GM18858 (cell line): ENCODE data around the gene KCTD16.
A peak's percentile ranks its signal among the peaks of the same experiment; 100 is the strongest.

Experiments used
- ATAC-seq: cut with Tn5 transposase; IDR thresholded peaks from one replicate; pipeline ENCODE4 v1.9.1; 2021; ENCODE audit not compliant: unreplicated experiment

KCTD16 gene

DNA sequence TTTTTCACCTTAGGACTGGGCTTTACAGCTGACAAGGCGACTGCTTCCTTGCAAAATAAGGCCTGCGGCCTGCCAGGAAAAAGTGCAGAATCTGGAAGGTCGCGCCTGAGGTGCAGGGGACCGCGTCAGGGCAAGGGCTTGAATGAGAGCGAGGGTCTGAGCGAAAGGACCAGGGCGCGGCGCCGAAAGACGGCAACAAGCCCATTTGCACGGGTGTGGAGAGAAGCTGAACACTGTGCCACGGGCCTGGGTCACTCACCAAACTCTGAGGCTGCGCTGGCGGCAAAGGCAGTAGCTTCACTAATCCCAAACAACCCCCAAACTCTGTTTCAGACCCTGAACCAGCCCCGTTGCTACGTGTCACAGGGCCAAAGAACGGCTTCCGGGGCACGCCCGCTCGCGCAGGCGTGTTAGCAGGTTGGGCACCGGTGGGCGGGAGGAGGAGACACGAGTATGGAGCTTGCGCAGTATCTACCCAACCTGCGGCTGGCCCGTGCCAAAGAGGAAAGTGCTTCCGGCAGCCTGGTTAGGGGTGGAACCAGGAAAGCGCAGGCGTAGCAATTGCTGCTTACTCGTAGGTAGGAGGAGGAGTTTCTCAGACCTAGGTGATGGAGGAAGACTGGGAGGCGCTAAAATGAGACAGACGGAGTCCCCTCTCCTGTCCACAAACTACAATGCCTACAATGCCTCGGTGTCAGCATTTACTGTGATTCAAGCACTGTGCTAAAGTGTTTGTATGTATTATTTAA is at the start of gene KCTD16, which contains the start of gene YIPF5:
TSS of gene KCTD16 (plus strand) at position 598 of the 749 bp plus-strand sequence.
TSS of gene YIPF5 (minus strand) at position 384 of the 749 bp plus-strand sequence. CDS start 704 bp downstream, outside the sequence.
- ATAC-seq, result peak; percentile 99

- no peak for ATAC-seq
These were observed 49.1 kb upstream of the KCTD16 start for GRCh38 chr5:144121577-144121976.

GRCh38 chr5:144122081-144122480 is 48.6 kb upstream of the KCTD16 start:
- no peak for ATAC-seq

GRCh38 chr5:144122641-144123040 is 48.0 kb upstream of the KCTD16 start:
- no peak for ATAC-seq

GRCh38 chr5:144125163-144125726 is 45.4 kb upstream of the KCTD16 start:
- no peak for ATAC-seq

- no peak for ATAC-seq
These were observed 44.0 kb upstream of the KCTD16 start for GRCh38 chr5:144126707-144127106.

DNA sequence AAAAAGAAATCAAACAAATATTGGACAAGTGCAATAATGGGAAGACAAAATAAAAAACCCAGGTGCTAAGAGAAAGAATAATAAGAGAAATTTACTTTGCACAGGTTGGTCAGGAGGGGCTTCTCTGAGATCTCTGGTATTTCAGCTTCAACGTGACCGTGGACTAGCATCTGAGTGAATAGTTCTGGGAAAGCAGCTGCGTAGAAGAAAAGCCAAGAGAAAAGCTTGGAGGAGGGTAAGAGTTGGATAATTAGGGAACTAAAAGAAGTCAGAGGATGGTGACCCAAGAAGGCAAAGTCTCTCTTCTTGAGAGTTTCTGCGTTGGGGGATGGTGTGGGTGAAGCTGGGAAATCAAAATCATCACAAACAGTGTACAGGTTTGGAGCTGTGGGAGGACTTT is 41.8 kb upstream of the KCTD16 start:
- ATAC-seq, result no peak

DNA sequence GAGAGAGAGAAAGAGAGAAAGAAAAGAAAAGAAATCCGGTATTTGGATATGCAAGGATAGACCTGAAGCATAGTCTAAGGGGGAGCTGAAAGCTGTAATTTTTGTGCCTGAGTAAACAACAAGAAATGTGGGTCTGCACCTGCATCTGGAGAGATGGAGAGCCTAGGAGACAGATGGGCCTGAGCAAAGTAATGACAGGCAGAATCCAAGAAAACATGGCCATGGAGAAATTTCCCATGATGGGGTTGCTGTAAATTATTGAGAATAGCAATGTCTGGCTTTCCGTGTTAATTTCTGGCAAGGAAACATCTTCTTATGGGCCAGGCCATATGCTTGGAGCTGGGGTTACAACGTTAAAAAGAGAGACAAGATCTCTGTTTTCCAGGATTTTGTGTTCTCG is 40.4 kb upstream of the KCTD16 start:
- no peak for ATAC-seq

- no peak for ATAC-seq
These were observed 39.4 kb upstream of the KCTD16 start for GRCh38 chr5:144131261-144131660.

DNA sequence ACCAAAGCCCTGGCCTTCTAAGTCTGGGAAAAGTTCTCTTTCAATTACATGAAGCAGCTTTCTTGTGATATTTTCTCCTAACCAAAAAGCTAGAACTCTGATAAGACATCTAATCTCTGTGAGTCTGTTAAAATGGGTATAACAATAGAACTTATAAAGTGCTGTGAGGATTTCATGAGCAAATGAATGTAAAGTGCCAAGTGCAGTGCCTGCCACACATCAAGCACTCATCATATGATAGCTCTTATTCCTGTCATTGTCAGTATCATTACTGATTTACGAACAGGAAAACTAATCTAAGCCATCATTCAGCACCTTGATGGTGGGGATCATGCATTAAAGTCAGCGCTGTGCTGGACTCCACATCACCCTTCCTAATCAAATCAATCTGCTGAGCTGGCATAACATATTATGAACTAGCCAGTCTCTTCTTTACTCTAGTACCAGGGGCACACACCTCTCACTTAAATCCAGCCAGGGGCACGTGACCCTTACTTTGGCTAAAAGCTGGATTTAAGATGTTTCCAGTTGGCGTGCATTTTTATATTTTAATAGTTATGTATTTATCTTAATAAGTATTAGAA is 37.5 kb upstream of the KCTD16 start:
- ATAC-seq, result no peak

GRCh38 chr5:144134194-144134826 is 36.4 kb upstream of the KCTD16 start:
- ATAC-seq, result no peak

GRCh38 chr5:144135113-144135762 is 35.4 kb upstream of the KCTD16 start:
- ATAC-seq, result no peak

- no peak for ATAC-seq
These were observed 31.1 kb upstream of the KCTD16 start for GRCh38 chr5:144139586-144139985.

DNA sequence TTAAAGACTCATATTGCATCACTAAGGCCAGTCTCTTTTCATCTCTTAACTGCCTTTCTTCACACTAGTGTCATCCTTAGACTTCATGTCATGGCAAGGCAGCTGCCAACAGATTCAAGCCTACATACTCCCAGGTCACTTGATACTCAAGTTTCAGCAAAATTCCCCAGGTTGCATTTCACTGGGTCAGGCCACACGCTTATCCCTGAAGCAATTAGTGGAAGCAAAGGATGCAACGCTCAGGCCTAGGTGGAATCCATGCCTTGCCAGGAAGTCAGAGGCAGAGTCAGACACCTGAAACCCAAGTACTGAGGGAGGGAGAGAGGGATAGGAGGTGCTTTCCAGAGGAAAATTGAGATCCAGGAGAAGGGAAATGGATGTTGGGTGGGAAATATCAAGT is 29.1 kb upstream of the KCTD16 start:
- no peak for ATAC-seq

- ATAC-seq, result peak; percentile 98
These were observed 28.4 kb upstream of the KCTD16 start for GRCh38 chr5:144142139-144142823.

DNA sequence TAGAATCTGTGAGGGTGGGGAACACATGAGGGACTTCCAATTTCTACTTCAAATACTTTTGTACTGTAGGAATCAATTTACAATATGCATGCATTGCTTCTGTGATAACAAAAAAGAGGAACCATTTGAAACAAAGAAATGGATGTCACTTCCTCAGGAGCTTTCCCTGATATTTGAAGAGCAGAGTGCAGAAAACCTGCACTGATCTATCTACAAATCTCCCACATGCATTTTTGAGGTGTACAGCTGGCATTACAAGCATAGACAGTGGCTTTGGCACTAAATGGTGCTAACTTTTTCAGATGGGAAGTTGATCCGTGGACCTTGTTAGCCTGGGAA is 27.9 kb upstream of the KCTD16 start:
- ATAC-seq, result no peak

GRCh38 chr5:144143625-144144024 is 27.0 kb upstream of the KCTD16 start:
- ATAC-seq, result no peak

GRCh38 chr5:144144956-144145751 is 25.5 kb upstream of the KCTD16 start:
- no peak for ATAC-seq

- ATAC-seq, result no peak
These were observed 19.6 kb upstream of the KCTD16 start for GRCh38 chr5:144151026-144151425.

DNA sequence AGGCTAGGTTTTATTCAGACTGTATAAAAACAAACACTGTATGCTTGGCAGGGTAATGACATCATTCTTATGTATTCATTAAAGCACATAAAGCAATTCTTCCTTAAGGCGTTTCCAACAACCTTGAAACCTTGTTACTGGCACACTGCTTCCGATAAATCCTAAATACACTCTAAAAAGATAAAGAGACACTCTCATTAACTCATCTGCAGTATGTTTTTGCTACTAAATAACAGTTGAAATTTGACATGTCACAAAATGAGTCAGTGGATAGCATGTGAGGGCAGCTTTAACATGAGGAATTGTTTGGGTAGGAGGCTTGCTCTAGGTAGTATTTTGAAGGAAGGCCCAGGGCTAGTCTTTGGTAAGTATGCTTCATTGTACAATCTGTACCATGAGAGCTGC is 13.9 kb upstream of the KCTD16 start:
- no peak for ATAC-seq
